NCI-H2081 treated with DMSO at 0.1 percent for 48 hours (cell line): ENCODE measurements around the gene GKAP1.
"Not testable (repeated sequence)": the region's sequence is repeated elsewhere in the genome, so short reads cannot be mapped to it uniquely, and the experiment has no call there.

Source experiments
- DNase-seq: peaks from one replicate; lab custom pipeline; 2025; lab: John Stamatoyannopoulos, UW

Gene GKAP1

DNA sequence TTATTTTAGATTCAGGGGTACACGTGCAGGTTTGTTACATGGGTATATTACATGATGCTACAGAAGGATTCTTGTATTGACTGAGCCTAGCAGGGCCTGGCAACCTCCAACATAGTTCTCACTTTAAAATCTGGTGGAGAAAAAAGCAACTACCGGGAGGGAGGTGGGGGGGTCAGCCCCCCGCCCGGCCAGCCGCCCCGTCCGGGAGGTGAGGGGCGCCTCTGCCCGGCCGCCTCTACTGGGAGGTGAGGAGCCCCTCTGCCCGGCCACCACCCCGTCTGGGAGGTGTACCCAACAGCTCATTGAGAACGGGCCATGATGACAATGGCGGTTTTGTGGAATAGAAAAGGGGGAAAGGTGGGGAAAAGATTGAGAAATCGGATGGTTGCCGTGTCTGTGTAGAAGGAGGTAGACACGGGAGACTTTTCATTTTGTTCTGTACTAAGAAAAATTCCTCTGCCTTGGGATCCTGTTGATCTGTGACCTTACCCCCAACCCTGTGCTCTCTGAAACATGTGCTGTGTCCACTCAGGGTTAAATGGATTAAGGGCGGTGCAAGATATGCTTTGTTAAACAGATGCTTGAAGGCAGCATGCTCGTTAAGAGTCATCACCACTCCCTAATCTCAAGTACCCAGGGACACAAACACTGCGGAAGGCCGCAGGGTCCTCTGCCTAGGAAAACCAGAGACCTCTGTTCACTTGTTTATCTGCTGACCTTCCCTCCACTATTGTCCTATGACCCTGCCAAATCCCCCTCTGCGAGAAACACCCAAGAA is 88.8 kb downstream of the GKAP1 start:
- DNase-seq, result not testable (repeated sequence)

DNA sequence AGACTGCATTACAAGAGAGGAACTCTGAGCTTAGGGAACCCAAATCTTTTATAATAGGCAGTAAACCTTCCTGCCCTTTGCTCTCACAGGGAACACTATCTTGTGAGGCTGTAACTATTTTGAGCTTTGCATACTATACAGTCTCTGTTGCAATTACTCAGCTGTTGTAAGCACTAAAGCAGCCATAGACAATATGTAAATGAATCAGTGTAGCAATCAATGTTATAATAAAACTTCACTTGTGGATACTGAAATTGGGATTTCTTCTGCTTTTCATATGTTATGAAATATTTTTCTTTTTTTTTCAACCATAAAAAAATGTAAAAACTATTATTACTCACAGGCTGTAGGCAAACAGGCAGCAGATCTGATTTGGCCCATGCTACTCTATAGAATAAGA is 93.1 kb downstream of the GKAP1 start:
- DNase-seq, result no peak

DNA sequence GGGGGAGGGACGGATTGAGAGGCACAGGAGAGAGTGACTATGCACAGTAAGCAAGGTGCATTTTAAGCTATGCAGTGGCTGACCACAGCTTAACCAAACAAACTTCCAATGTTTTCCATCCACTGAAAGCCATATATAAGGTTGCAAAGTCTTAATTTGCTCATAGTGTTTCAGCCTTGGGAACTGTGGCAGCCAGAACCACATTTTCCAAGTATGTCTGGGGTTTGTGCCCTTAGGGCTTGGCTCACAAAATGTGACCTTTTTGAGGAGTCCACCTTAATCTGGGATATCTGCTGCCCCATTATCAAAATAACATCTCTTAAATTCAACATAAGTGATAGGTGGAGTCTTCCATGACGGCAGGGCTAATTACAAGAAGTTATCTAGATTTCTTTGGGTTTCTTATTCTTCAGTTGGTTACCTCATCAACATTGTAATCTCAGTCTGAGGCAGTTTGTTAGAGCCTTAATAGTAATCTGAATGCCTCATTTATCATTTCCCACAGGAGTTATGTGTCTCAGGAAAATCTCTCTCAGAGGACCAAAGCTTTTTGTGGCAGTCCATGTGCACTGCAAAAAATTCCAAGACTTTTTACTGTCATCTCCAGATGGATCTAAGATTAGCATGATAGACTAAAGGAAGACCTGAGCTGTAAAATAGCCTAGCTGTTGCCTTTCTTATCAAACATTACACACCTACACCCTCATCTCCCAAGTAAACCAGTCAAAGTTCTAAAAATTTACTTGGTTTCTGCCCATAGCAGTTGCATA is 94.7 kb downstream of the GKAP1 start:
- no peak for DNase-seq

GRCh38 chr9:83721509-83721908 is 96.1 kb downstream of the GKAP1 start:
- no peak for DNase-seq

GRCh38 chr9:83715794-83716193 is 101.8 kb downstream of the GKAP1 start:
- DNase-seq, result no peak

DNA sequence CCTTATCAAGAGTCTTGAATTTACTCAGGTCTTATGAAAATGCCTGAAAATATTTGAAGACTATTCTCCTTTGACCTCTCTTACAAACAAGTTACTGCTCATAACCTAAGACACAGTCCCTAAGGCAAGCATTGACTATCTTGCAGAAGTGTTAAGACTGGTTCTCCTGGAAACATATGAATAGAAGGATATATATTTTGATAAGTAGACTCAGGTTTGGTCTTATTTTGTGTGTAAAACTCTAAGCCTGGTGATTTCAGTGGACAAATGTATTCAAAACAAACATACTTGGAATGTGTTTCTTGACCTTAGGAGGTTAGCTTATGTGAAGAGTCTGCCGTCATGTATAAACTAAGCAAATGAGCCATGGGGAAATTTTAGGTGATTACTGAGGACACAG is 102.3 kb downstream of the GKAP1 start:
- DNase-seq, result no peak

DNA sequence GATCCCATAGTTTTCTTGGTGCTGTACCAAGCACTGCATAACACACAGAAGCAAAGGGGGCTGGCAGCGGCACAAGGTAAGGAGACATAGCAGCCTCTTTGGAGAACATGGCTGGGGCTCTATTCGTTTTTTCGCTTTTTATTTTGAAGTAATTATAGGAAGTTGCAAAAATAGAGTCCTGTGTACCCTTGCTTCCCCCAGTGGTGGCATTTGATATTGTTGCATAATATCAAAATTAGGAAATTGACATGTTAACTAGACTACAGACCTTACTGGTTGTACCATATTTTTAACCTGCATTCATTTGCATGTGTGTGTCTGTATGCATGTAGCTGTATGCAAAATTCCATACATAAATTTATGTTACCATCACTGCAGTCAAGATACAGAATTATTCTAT is 103.2 kb downstream of the GKAP1 start:
- no peak for DNase-seq

DNA sequence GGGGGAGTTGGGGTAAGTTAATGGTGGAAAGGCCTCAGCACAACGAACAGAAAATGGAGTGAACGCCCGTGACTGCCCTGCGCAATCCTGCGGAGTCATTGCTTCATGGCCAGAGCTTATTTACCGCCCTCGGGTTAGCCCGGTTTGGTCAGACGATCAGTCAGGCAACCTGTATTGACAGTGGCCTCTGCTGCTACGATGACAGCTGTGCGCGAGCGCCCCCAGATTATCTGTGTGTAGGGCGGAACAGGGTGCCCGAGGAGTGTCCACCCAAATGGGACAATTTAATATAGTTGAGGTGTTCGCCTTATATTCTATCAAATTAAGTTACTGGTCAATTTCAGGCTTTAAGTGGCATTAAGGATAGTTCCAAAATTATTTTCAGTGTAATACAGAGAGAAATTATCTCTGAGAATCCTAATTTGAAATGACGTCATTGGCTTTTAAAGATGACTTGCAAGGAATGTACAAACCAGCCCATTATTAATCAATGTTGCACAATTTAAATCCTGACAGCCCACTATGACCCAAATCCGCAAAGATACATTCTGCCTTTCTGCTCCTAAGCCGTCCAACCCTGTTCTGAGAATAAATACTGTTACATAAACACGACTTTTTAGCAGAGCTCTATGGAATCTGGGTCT is 108.9 kb downstream of the GKAP1 start:
- no peak for DNase-seq

- DNase-seq, result peak; percentile 86
These were observed 109.6 kb downstream of the GKAP1 start, which contains the start of gene UBQLN1 for GRCh38 chr9:83707768-83708514. TSS of gene UBQLN1 (minus strand) at chr9:83707958. CDS start at chr9:83707679, 279 bp downstream.

DNA sequence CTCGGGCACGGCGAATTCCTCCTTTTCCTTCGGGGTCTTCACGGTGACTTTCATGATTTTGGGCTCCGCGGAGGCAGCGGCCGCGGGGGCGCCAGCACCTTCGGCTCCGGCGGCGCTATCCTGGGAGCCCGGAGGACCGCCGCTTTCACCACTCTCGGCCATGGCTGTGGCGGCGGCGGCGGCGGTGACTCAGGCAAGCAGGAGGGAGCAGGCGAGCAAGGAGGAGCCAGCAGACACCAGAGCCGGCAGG is 110.1 kb downstream of the GKAP1 start:
- DNase-seq, result no peak

- no peak for DNase-seq
These were observed 110.7 kb downstream of the GKAP1 start for GRCh38 chr9:83706676-83707517.

- DNase-seq, result not testable (repeated sequence)
These were observed 112.3 kb downstream of the GKAP1 start for GRCh38 chr9:83705219-83705651.

- no peak for DNase-seq
These were observed 115.8 kb downstream of the GKAP1 start for GRCh38 chr9:83701769-83702168.

GRCh38 chr9:83701286-83701685 is 116.3 kb downstream of the GKAP1 start:
- DNase-seq, result no peak

DNA sequence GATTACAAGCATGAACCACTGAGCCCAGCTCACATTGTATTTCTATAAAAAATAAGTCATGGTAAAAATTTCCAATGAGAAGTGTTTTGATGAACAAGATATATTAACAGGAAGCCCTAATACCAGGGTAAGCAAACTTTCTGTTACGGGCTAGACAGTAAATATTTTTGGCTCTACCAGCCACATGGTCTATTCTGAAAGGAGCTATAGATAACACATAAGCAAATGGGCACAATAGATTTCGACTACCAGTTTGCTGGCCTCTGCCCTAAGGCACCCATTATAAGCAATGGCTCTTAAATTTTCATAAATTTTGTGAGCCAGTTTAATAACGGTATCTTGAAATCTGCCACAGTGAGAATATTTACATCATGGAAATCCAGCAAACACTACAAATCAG is 118.0 kb downstream of the GKAP1 start:
- no peak for DNase-seq

DNA sequence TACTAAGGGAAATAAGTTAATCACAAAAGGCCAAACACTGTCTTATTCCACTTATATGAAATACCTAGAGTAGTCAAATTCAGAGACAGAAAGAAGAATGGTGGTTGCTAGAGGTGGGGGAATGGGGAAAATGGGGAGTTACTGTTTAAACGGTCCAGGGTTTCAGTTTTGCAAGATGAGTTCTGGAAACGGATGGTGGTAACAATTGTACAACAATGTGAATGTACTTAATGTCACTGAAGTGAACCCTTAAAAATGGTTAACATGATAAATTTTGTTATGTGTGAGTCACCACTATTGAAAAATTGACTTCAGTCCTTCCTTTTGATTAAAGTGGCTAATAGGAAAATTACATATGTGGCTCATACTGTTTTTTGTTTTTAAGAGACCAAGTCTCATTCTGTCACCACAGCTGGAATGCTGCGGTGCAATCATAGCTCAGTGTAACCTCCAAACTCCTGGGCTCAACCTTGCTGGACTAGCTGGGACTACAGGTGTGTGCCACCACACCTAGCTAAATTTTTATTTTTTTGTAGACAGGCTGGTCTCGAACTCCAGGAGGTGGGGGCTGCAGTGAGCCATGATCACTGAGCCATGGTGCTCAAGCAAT is 118.5 kb downstream of the GKAP1 start:
- DNase-seq, result no peak

GRCh38 chr9:83691492-83691891 is 126.1 kb downstream of the GKAP1 start:
- no peak for DNase-seq
